HepG2 (cell line): Measurements from ENCODE around the gene MXRA8. TPM values are rescaled to one million over a fixed set of nuclear protein-coding genes. Genes with fewer than 3 reads are reported as not detected.

Experiments
- CAMTA2 ChIP-seq: sonication (generic); formaldehyde crosslinking; IDR thresholded peaks from 2 replicates; pipeline ENCODE4 v1.4.0; 2020; ENCODE audit warnings: mild to moderate bottlenecking, missing genetic modification reagents, borderline replicate concordance
- GMEB1 ChIP-seq: sonication (generic); formaldehyde crosslinking; IDR thresholded peaks from 2 replicates; pipeline ENCODE4 v1.5.1; 2020; ENCODE audit warnings: missing genetic modification reagents, mild to moderate bottlenecking, borderline replicate concordance
- MXI1 ChIP-seq: IDR thresholded peaks from 3 replicates; pipeline ENCODE4 v1.6.1; 2012; ENCODE audit warnings: low read depth, low read length, inconsistent platforms, borderline replicate concordance
- REL ChIP-seq: sonication (generic); formaldehyde crosslinking; conservative IDR thresholded peaks from 2 replicates; pipeline ENCODE4 v1.8.0; 2022; ENCODE audit warnings: mild to moderate bottlenecking, missing genetic modification reagents, moderate library complexity
- RFXANK ChIP-seq: IDR thresholded peaks from 2 replicates; pipeline ENCODE4 v1.6.1; 2016
- TAF15 ChIP-seq: fragments of 200-400 bp; formaldehyde crosslinking; IDR thresholded peaks from one replicate; pipeline ENCODE4 v1.6.1; 2018; ENCODE audit warnings: mild to moderate bottlenecking, low read depth, low read length; ENCODE audit not compliant: poor library complexity, severe bottlenecking
- TCF12 ChIP-seq, 2 experiments: fragments of 450-650 bp in 1 of 2; sonication (generic) in 1 of 2; formaldehyde crosslinking in 1 of 2; IDR thresholded peaks; 2 replicates each; pipeline versions ENCODE4 v1.6.1 to v1.8.0; 2017 to 2022; ENCODE audit warnings: antibody characterized with exemption in 1 of 2, mild to moderate bottlenecking in 1 of 2, missing genetic modification reagents in 1 of 2, moderate library complexity in 1 of 2
- U2AF2 ChIP-seq: fragments of 200-400 bp; formaldehyde crosslinking; IDR thresholded peaks from 2 replicates; pipeline ENCODE4 v1.6.1; 2017; ENCODE audit warnings: low read depth, mild to moderate bottlenecking, low read length
- YEATS2 ChIP-seq: sonication (generic); formaldehyde crosslinking; IDR thresholded peaks from 2 replicates; pipeline ENCODE4 v1.4.0; 2020; ENCODE audit warnings: missing genetic modification reagents, borderline replicate concordance
- ZBTB20 ChIP-seq: sonication (generic); formaldehyde crosslinking; IDR thresholded peaks from 2 replicates; pipeline ENCODE4 v1.8.1; 2023; ENCODE audit warnings: missing genetic modification reagents, low read depth, mild to moderate bottlenecking, borderline replicate concordance
- ZBTB25 ChIP-seq: IDR thresholded peaks from 2 replicates; pipeline ENCODE4 v1.6.1; 2018; ENCODE audit warnings: missing genetic modification reagents
- ZFP36 ChIP-seq: fragments of 150-350 bp; IDR thresholded peaks from 2 replicates; pipeline ENCODE4 v1.6.1; 2018; ENCODE audit warnings: borderline replicate concordance, low read length, low read depth; ENCODE audit not compliant: partially characterized antibody
- ZMYM3 ChIP-seq: sonication (generic); formaldehyde crosslinking; IDR thresholded peaks from 2 replicates; pipeline ENCODE4 v1.5.1; 2020; ENCODE audit warnings: mild to moderate bottlenecking, missing genetic modification reagents
- ZNF431 ChIP-seq: sonication (generic); formaldehyde crosslinking; IDR thresholded peaks from 2 replicates; pipeline ENCODE4 v1.9.0; 2022; ENCODE audit warnings: missing genetic modification reagents, low read depth, mild to moderate bottlenecking, borderline replicate concordance
- ZNF761 ChIP-seq: sonication (generic); formaldehyde crosslinking; conservative IDR thresholded peaks from 2 replicates; pipeline ENCODE4 v1.4.0; 2020; ENCODE audit warnings: mild to moderate bottlenecking, missing genetic modification reagents
- polyA plus RNA-seq, 8 experiments: library from polyadenylated mRNA; depleted of rRNA in 3 of 8; stranded (reverse) in 7 of 8; unstranded in 1 of 8; fragments of >200 nt; fragmentation: Illumina TruSeq in 4 of 8; extraction: Trizol in 4 of 8; gene quantifications; 2 replicates each; pipeline versions ENCODE4 v1.2.1 to v1.2.3, GENCODE V29; 2011 to 2016; ENCODE audit warnings: low read depth in 4 of 8, missing spikeins in 1 of 8, mixed read lengths in 1 of 8; ENCODE audit not compliant: insufficient read depth in 1 of 8
- total RNA-seq, 5 experiments: library from RNA; depleted of rRNA; stranded (reverse); fragments of >200 nt; fragmentation: Illumina TruSeq; extraction: Trizol; gene quantifications; 2 replicates each; pipeline ENCODE4 v1.2.3, GENCODE V29; 2016; ENCODE audit warnings: low read depth in 1 of 5
- TF ChIP-seq, protein P1 (sequence below): sonication (generic); formaldehyde crosslinking; IDR thresholded peaks from 2 replicates; pipeline ENCODE4 v1.4.0; 2020; ENCODE audit warnings: mild to moderate bottlenecking, missing genetic modification reagents
- TF ChIP-seq, protein P2 (sequence below): sonication (generic); formaldehyde crosslinking; conservative IDR thresholded peaks from 2 replicates; pipeline ENCODE4 v1.8.0; 2022; ENCODE audit warnings: missing genetic modification reagents
- TF ChIP-seq, protein P3 (sequence below): sonication (generic); formaldehyde crosslinking; IDR thresholded peaks from 2 replicates; pipeline ENCODE4 v1.4.0; 2020; ENCODE audit warnings: missing genetic modification reagents

The MXRA8 gene
- total and polyA plus RNA-seq, 2 of the 13 experiments (the other 11 are each of a cell fraction or from before 2014, with no cell fraction given) = 19.8 to 44.8 TPM

GRCh38 chr1:1308756-1309250, 49.6 kb downstream of the MXRA8 start (continued):
- TF ChIP-seq ZBTB20 = no peak
- no peak for TF ChIP-seq TCF12 (IDR thresholded peaks at IDR 0.05)
- TF ChIP-seq TCF12 (CRISPR knock-in tag; IDR thresholded peaks at IDR 0.05) = peak; percentile 40; the same call in 1 of the 2 replicates
- TF ChIP-seq ZMYM3 (CRISPR knock-in tag) = no peak
- TF ChIP-seq GMEB1 (CRISPR knock-in tag) = no peak
- TF ChIP-seq U2AF2 = no peak
- TF ChIP-seq ZNF761 (CRISPR knock-in tag) = no peak
- TF ChIP-seq ZNF431 (CRISPR knock-in tag) = no peak
- TF ChIP-seq TAF15 = no peak
- no peak for TF ChIP-seq YEATS2 (CRISPR knock-in tag)
- TF ChIP-seq ZBTB25 (CRISPR knock-in tag) = no peak
- TF ChIP-seq, protein P1, sequence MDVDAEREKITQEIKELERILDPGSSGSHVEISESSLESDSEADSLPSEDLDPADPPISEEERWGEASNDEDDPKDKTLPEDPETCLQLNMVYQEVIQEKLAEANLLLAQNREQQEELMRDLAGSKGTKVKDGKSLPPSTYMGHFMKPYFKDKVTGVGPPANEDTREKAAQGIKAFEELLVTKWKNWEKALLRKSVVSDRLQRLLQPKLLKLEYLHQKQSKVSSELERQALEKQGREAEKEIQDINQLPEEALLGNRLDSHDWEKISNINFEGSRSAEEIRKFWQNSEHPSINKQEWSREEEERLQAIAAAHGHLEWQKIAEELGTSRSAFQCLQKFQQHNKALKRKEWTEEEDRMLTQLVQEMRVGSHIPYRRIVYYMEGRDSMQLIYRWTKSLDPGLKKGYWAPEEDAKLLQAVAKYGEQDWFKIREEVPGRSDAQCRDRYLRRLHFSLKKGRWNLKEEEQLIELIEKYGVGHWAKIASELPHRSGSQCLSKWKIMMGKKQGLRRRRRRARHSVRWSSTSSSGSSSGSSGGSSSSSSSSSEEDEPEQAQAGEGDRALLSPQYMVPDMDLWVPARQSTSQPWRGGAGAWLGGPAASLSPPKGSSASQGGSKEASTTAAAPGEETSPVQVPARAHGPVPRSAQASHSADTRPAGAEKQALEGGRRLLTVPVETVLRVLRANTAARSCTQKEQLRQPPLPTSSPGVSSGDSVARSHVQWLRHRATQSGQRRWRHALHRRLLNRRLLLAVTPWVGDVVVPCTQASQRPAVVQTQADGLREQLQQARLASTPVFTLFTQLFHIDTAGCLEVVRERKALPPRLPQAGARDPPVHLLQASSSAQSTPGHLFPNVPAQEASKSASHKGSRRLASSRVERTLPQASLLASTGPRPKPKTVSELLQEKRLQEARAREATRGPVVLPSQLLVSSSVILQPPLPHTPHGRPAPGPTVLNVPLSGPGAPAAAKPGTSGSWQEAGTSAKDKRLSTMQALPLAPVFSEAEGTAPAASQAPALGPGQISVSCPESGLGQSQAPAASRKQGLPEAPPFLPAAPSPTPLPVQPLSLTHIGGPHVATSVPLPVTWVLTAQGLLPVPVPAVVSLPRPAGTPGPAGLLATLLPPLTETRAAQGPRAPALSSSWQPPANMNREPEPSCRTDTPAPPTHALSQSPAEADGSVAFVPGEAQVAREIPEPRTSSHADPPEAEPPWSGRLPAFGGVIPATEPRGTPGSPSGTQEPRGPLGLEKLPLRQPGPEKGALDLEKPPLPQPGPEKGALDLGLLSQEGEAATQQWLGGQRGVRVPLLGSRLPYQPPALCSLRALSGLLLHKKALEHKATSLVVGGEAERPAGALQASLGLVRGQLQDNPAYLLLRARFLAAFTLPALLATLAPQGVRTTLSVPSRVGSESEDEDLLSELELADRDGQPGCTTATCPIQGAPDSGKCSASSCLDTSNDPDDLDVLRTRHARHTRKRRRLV (CRISPR knock-in tag) = no peak
- no peak for TF ChIP-seq CAMTA2 (CRISPR knock-in tag)
- no peak for TF ChIP-seq REL (CRISPR knock-in tag)
- no peak for TF ChIP-seq RFXANK
- TF ChIP-seq, protein P2, sequence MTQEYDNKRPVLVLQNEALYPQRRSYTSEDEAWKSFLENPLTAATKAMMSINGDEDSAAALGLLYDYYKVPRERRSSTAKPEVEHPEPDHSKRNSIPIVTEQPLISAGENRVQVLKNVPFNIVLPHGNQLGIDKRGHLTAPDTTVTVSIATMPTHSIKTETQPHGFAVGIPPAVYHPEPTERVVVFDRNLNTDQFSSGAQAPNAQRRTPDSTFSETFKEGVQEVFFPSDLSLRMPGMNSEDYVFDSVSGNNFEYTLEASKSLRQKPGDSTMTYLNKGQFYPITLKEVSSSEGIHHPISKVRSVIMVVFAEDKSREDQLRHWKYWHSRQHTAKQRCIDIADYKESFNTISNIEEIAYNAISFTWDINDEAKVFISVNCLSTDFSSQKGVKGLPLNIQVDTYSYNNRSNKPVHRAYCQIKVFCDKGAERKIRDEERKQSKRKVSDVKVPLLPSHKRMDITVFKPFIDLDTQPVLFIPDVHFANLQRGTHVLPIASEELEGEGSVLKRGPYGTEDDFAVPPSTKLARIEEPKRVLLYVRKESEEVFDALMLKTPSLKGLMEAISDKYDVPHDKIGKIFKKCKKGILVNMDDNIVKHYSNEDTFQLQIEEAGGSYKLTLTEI (CRISPR knock-in tag) = no peak
- no peak for TF ChIP-seq MXI1
- TF ChIP-seq, protein P3, sequence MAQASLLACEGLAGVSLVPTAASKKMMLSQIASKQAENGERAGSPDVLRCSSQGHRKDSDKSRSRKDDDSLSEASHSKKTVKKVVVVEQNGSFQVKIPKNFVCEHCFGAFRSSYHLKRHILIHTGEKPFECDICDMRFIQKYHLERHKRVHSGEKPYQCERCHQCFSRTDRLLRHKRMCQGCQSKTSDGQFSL (CRISPR knock-in tag) = 0 out of 2 replicates have a peak, but pooled peaks have one; percentile 0
- no peak for TF ChIP-seq ZFP36
